Prostate gland (tissue), 2 donors: ENCODE data around the gene AKNAD1. TPM values are rescaled to one million over a fixed set of nuclear protein-coding genes. Genes with fewer than 3 reads are reported as not detected.
A peak's percentile ranks its signal among the peaks of the same experiment; 100 is the strongest.

ENCODE experiments used
- DNase-seq: peaks from one replicate; pipeline ENCODE4 v3.0.0-alpha.2; 2019; ENCODE audit warnings: low spot score
- H3K27ac ChIP-seq, 2 donors: fragments of 200-600 bp; sonication (generic); 2 replicates each; pipeline ENCODE4 v1.5.1; 2017 to 2019
- H3K27me3 ChIP-seq: fragments of 200-600 bp; sonication (generic); replicated peaks from 2 replicates; pipeline ENCODE4 v1.5.1; 2019; ENCODE audit not compliant: insufficient read depth
- H3K36me3 ChIP-seq, 2 donors: fragments of 200-600 bp; sonication (generic); 1 replicate in 1 of 2; 2 replicates in 1 of 2; pipeline versions ENCODE4 v1.5.1 to v1.8.1; 2017 to 2019
- H3K4me1 ChIP-seq: fragments of 200-600 bp; sonication (generic); replicated peaks from 2 replicates; pipeline ENCODE4 v1.5.1; 2019
- H3K4me3 ChIP-seq, 2 donors: fragments of 200-600 bp; sonication (generic); 2 replicates each; pipeline ENCODE4 v1.5.1; 2017 to 2019
- H3K9me3 ChIP-seq: fragments of 200-600 bp; sonication (generic); 2 replicates; pipeline ENCODE4 v1.5.1; 2017
- CTCF ChIP-seq, 4 experiments: fragments of 200-600 bp in 2 of 4; fragments of 450-650 bp in 2 of 4; sonication (generic) in 2 of 4; IDR thresholded peaks; 1 replicate in 3 of 4; 2 replicates in 1 of 4; pipeline ENCODE4 v1.5.1; 2016 to 2019; ENCODE audit warnings: antibody characterized with exemption in 4 of 4, mild to moderate bottlenecking in 2 of 4, moderate library complexity in 2 of 4
- POLR2A ChIP-seq: fragments of 450-650 bp; IDR thresholded peaks from one replicate; pipeline ENCODE4 v1.6.1; 2016; ENCODE audit warnings: antibody characterized with exemption, mild to moderate bottlenecking
- POLR2AphosphoS5 ChIP-seq: sonication (generic); formaldehyde crosslinking; IDR thresholded peaks from one replicate; pipeline ENCODE4 v1.6.1; 2017; ENCODE audit warnings: antibody characterized with exemption
- WGBS: methylation state at CpG from one replicate; pipeline ENCODE4 v1.1.5; 2018; 5-methylcytosine and 5-hydroxymethylcytosine counted together
- intact Hi-C: fragments of 100-400 bp; cut with DNase I; formaldehyde crosslinking; loops from one replicate; pipeline ENCODE4 v1.14.2; 2022
- total RNA-seq, 2 donors: library from RNA; depleted of rRNA; stranded (reverse); fragments of >200 nt; gene quantifications; one replicate each; pipeline ENCODE4 v1.1.0, GENCODE V29; 2016

Gene AKNAD1
- total RNA-seq, 2 donors from 2014 or later, result 1.4 TPM; not detected in 1

GRCh38 chr1:108832929-108833328 is 24.0 kb downstream of the AKNAD1 start:
- Histone ChIP-seq H3K4me3 (no peak overlapping the region), H3K9me3 (no peaks in the 10 kb centered on the region), H3K27ac (no peak overlapping the region), H3K36me3 (no peaks in the 10 kb centered on the region), H3K4me1 (peaks cover 6% of the 10 kb centered on the region), H3K27me3 (no peaks in the 10 kb centered on the region)
- TF ChIP-seq POLR2AphosphoS5, result no peak
- no peak for TF ChIP-seq CTCF (IDR thresholded peaks at IDR 0.05)
- no peak for TF ChIP-seq POLR2A
- WGBS, result 100% methylated on average over 2 of the region's 2 CpGs
- no peak for DNase-seq
- intact Hi-C loops, result no loop called here

- Histone ChIP-seq H3K4me1 (peaks cover 6% of the 10 kb centered on the region), H3K27ac (peak overlapping the region; percentile 42 to 68), H3K36me3 (no peaks in the 10 kb centered on the region), H3K9me3 (no peaks in the 10 kb centered on the region), H3K4me3 (no peak overlapping the region), H3K27me3 (no peaks in the 10 kb centered on the region)
- WGBS, result 39% methylated on average over 2 of the region's 2 CpGs
- intact Hi-C loops, result no loop called here
- no peak for TF ChIP-seq CTCF (IDR thresholded peaks at IDR 0.05)
- DNase-seq, result no peak
Measured at GRCh38 chr1:108831225-108831624, 25.7 kb downstream of the AKNAD1 start.

GRCh38 chr1:108830119-108831008 is 26.5 kb downstream of the AKNAD1 start:
- no peaks in the 10 kb centered on the region for H3K9me3 ChIP-seq
- peak overlapping the region; percentile 42 to 68 for H3K27ac ChIP-seq
- peak; percentile 35 for DNase-seq
- H3K4me1 ChIP-seq, result peaks cover 6% of the 10 kb centered on the region
- H3K36me3 ChIP-seq, result no peaks in the 10 kb centered on the region
- H3K4me3 ChIP-seq, result no peak overlapping the region
- WGBS, result 35% methylated on average over 20 of the region's 20 CpGs
- intact Hi-C loops, result no loop called here
- TF ChIP-seq POLR2AphosphoS5, result peak; percentile 46
- TF ChIP-seq CTCF (IDR thresholded peaks at IDR 0.05), result no peak
- H3K27me3 ChIP-seq, result no peaks in the 10 kb centered on the region

GRCh38 chr1:108829498-108829916 is 27.4 kb downstream of the AKNAD1 start:
- intact Hi-C loops, result loop anchor here (2.0 to 5.0 kb wide), 2 partner anchors 47 to 137 kb away; partner anchors contain the start of genes GPSM2 and PRPF38B

More at GRCh38 chr1:108829498-108829916, 27.4 kb downstream of the AKNAD1 start:
- Histone ChIP-seq H3K4me3 (no peak overlapping the region), H3K4me1 (peaks cover 6% of the 10 kb centered on the region), H3K27ac (peak overlapping the region; percentile 42 to 68), H3K9me3 (no peaks in the 10 kb centered on the region), H3K27me3 (no peaks in the 10 kb centered on the region), H3K36me3 (no peaks in the 10 kb centered on the region)
- DNase-seq, result no peak
- 75% methylated on average over 6 of the region's 6 CpGs for WGBS
- TF ChIP-seq POLR2AphosphoS5 (no peak), CTCF (IDR thresholded peaks at IDR 0.05) (no peak), POLR2A (no peak)
